Activated B cell treated with CpG ODN at 0.5 μM for 24 hours (primary cell): ENCODE data around the gene SLC7A5. TPM values are rescaled to one million over a fixed set of nuclear protein-coding genes. Genes with fewer than 3 reads are reported as not detected.

Experiments used
- ATAC-seq: fragments of 200-7000 bp; cut with Tn5 transposase; one replicate; pipeline ENCODE4 v1.10.0; 2021; ENCODE audit warnings: low read depth, mild to moderate bottlenecking, moderate library complexity
- CTCF ChIA-PET: fragments of 350-600 bp; sonication (Branson Sonifier 250); formaldehyde crosslinking; loops from one replicate; lab custom pipeline; 2021; ENCODE audit warnings: antibody characterized with exemption; lab: Charles Lee
- POLR2A ChIA-PET: fragments of 350-600 bp; sonication (Branson Sonifier 250); formaldehyde crosslinking; loops from one replicate; lab custom pipeline; 2021; ENCODE audit warnings: antibody characterized with exemption; lab: Charles Lee
- DNase-seq: peaks from one replicate; pipeline ENCODE4 v3.0.0; 2022
- H3K27ac Mint-ChIP-seq: one replicate; pipeline ENCODE4 v1.8.0; 2020; ENCODE audit warnings: mixed read lengths
- H3K27me3 Mint-ChIP-seq: one replicate; pipeline ENCODE4 v1.8.0; 2021; ENCODE audit warnings: mixed read lengths
- H3K36me3 Mint-ChIP-seq: one replicate; pipeline ENCODE4 v1.8.0; 2021; ENCODE audit warnings: low read depth, mixed read lengths
- H3K4me1 Mint-ChIP-seq: one replicate; pipeline ENCODE4 v1.8.0; 2021; ENCODE audit warnings: mixed read lengths
- H3K4me3 Mint-ChIP-seq: one replicate; pipeline ENCODE4 v1.8.0; 2020; ENCODE audit warnings: mild to moderate bottlenecking, mixed read lengths
- H3K9me3 Mint-ChIP-seq: one replicate; pipeline ENCODE4 v1.8.0; 2020; ENCODE audit warnings: mixed read lengths
- intact Hi-C: fragments of 100-400 bp; cut with micrococcal nuclease; formaldehyde crosslinking; loops from one replicate; pipeline ENCODE4 v1.15.1; 2024
- total RNA-seq: library from RNA; stranded (reverse); gene quantifications from 2 replicates; pipeline ENCODE4 v1.2.3, GENCODE V29; 2022
- TF ChIP-seq, protein P1 (sequence below): fragments of 200-600 bp; IDR thresholded peaks from one replicate; pipeline ENCODE4 v1.8.0; 2022; ENCODE audit warnings: antibody characterized with exemption, mild to moderate bottlenecking

The SLC7A5 gene
- total RNA-seq, 1 donor from 2014 or later = 111 TPM

GRCh38 chr16:87834005-87834667 is 35.2 kb downstream of the SLC7A5 start:
- Mint-ChIP-seq H3K27ac (no peak overlapping the region), H3K4me1 (peaks cover 29% of the 10 kb centered on the region), H3K4me3 (no peak overlapping the region), H3K36me3 (peaks cover 75% of the 10 kb centered on the region), H3K27me3 (no peaks in the 10 kb centered on the region), H3K9me3 (no peaks in the 10 kb centered on the region)
- intact Hi-C loops = no loop called here
- DNase-seq (no peak), ATAC-seq (no peak)
- CTCF ChIA-PET = interaction anchor here (1.5 to 2.0 kb wide), 4 partner anchors 24 to 54 kb away, joined by 7 to 22 read pairs (median 8); no protein-coding TSS in a partner anchor
- TF ChIP-seq, protein P1, sequence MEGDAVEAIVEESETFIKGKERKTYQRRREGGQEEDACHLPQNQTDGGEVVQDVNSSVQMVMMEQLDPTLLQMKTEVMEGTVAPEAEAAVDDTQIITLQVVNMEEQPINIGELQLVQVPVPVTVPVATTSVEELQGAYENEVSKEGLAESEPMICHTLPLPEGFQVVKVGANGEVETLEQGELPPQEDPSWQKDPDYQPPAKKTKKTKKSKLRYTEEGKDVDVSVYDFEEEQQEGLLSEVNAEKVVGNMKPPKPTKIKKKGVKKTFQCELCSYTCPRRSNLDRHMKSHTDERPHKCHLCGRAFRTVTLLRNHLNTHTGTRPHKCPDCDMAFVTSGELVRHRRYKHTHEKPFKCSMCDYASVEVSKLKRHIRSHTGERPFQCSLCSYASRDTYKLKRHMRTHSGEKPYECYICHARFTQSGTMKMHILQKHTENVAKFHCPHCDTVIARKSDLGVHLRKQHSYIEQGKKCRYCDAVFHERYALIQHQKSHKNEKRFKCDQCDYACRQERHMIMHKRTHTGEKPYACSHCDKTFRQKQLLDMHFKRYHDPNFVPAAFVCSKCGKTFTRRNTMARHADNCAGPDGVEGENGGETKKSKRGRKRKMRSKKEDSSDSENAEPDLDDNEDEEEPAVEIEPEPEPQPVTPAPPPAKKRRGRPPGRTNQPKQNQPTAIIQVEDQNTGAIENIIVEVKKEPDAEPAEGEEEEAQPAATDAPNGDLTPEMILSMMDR = no peak
- POLR2A ChIA-PET = interaction anchor here (0.6 to 4.2 kb wide), 4 partner anchors 16 to 54 kb away, joined by 3 to 39 read pairs (median 14); partner anchors contain the start of gene SLC7A5

GRCh38 chr16:87833548-87833947 is 35.8 kb downstream of the SLC7A5 start:
- Mint-ChIP-seq H3K4me1 (peaks cover 33% of the 10 kb centered on the region), H3K4me3 (no peak overlapping the region), H3K27me3 (no peaks in the 10 kb centered on the region), H3K9me3 (no peaks in the 10 kb centered on the region), H3K36me3 (peaks cover 75% of the 10 kb centered on the region), H3K27ac (peak overlapping the region; percentile 50)
- ATAC-seq = no peak
- ChIA-PET CTCF (interaction anchor here (1.5 to 2.0 kb wide), 4 partner anchors 23 to 54 kb away, joined by 7 to 22 read pairs (median 8); no protein-coding TSS in a partner anchor), POLR2A (interaction anchor here (0.6 to 4.2 kb wide), 6 partner anchors 16 to 243 kb away, joined by 3 to 39 read pairs (median 12); partner anchors contain the start of gene SLC7A5)
- no peak for DNase-seq
- intact Hi-C loops = loop anchor here (1.0 to 2.0 kb wide), 4 partner anchors 19 to 54 kb away; no protein-coding TSS in a partner anchor
- TF ChIP-seq, protein P1 = no peak

DNA sequence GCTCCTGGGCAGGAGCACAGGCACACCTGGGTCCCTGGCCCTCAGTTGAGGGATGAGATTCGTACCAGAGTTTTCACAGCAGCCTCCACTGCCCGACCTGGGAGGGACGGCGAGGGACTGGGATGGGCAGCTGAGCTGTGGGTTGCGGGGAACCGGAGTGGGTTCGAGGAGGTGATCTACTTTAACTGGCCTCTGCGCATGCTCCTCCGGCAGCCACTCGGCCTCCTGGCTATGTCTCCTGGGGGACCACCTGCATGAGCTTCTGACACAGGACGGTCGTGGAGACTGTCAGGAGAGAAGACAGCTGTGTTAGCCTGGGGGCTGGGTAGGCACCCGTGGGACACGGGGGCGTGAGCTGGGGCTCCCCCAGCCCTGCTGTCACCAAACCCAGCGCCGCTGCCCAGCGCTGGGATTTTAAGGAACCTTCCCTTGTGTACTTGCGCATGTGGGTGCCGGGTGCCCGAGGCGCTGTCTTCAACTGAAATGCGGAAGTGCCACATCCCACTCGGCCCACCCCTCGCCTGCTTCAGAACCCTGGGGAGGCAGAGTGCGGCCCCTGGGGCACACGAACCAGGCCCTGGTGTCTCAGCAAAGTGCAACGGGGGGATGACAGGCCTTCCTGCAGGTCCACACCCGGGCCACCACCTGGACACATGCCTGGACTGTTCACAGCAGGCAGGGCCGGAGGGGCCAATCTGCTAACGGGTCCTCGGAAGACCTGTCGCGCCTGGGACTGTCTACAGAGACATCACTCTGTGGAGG is 36.4 kb downstream of the SLC7A5 start:
- peaks cover 70% of the 10 kb centered on the region for H3K36me3 Mint-ChIP-seq
- intact Hi-C loops = loop anchor here (1.0 to 2.0 kb wide), 4 partner anchors 20 to 54 kb away; no protein-coding TSS in a partner anchor
- no peak overlapping the region for H3K4me3 Mint-ChIP-seq
- peaks cover 33% of the 10 kb centered on the region for H3K4me1 Mint-ChIP-seq
- ATAC-seq (peak; percentile 81), DNase-seq (peak; percentile 63)
- TF ChIP-seq, protein P1 = no peak
- H3K27me3 Mint-ChIP-seq = no peaks in the 10 kb centered on the region
- H3K9me3 Mint-ChIP-seq = no peaks in the 10 kb centered on the region
- ChIA-PET POLR2A (interaction anchor here (0.5 to 4.2 kb wide), 11 partner anchors 11 to 627 kb away, joined by 3 to 39 read pairs (median 5); partner anchors contain the start of gene SLC7A5), CTCF (interaction anchor here (1.5 to 2.0 kb wide), 5 partner anchors 17 to 53 kb away, joined by 7 to 22 read pairs (median 8); no protein-coding TSS in a partner anchor)
- peak overlapping the region; percentile 50 for H3K27ac Mint-ChIP-seq

- TF ChIP-seq, protein P1 = no peak
- Mint-ChIP-seq H3K27me3 (no peaks in the 10 kb centered on the region), H3K4me1 (peaks cover 33% of the 10 kb centered on the region), H3K36me3 (peaks cover 63% of the 10 kb centered on the region), H3K4me3 (no peak overlapping the region), H3K9me3 (no peaks in the 10 kb centered on the region), H3K27ac (peak overlapping the region; percentile 12)
- ChIA-PET POLR2A (interaction anchor here (0.7 to 4.2 kb wide), 8 partner anchors 10 to 52 kb away, joined by 4 to 39 read pairs (median 10); partner anchors contain the start of gene SLC7A5), CTCF (interaction anchor here (1.5 to 2.0 kb wide), 5 partner anchors 18 to 52 kb away, joined by 7 to 22 read pairs (median 8); no protein-coding TSS in a partner anchor)
- intact Hi-C loops = loop anchor here (2.0 kb wide), 1 partner anchor 21 kb away; no protein-coding TSS in a partner anchor
- DNase-seq = no peak
- ATAC-seq = no peak
Measured at GRCh38 chr16:87832137-87832527, 37.2 kb downstream of the SLC7A5 start.
